IPS-NIHi7 (cell line): ENCODE data around the gene IQCF2.
"Not testable (repeated sequence)": the region's sequence is repeated elsewhere in the genome, so short reads cannot be mapped to it uniquely, and the experiment has no call there.

Experiments
- DNase-seq: peaks from one replicate; pipeline ENCODE4 v3.0.0; 2012; ENCODE audit warnings: mixed read lengths; ENCODE audit errors: extremely low spot score

IQCF2 gene

DNA sequence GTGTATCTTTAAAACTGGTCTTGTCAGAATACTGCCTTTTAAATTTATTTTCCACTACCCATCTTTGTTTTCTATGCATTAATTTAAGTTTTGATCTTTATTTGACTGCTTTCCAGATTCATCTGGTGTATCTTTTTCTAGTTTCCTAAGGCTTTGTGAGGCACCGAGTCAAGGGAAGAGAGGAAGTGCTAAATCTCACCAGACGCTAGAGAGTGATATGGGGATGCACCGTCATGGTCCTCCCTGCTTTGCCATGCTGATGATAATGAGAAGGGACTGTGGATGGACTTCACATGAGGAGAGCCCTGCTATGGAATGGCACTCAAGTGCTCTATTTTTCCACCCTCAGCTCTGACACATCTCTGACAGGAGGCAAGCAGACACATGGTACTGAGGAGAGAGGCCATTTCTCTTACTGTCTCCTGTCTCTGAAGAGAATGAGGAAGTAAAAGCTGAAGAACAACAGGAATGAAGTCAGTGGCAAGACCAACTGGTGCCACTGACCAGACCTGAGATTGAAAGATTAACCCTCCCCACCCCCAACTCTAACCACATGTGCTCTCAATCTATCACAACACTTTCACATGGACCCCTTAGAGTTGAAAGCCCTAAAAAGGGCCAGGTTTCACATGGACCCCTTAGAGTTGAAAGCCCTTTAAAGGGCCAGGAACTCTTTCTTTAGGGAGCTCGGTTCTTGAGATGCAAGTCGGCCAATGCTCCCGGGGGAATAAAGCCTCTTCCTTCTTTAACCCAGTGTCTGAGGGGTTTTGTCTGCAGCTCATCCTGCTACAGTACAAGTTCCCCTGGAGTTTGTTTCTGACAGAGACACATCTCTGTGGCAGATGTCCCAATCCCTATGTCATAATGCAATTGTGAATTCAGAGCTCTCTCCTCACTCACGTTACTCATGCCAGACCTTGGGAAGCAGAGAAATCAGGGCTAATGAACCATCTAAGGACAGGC is at the start of gene IQCF2:
Gene IQCF2, plus strand, starts transcription at position 913 of the 963 bp plus-strand sequence. CDS start 52 bp downstream, outside the sequence.
- DNase-seq: no peak

DNA sequence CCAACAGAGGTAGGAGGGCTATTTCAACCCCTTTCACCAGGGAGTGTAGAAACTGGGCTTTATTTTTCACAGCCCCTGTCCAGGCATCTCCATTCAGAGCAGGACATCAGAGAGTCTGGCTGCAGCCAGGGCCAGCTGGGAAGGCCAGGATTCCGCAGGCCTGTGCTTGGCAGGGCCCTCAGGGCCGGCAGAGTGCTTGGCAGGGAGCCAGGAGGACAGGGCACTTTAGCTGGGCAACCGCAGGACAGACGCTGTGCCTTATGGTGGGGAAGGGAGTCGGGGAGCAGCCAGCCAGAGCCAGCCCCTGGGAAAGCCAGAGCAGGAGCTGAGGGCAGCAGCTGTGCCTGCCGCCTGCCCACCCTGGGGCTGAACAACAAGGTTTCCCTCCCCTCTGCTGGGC is 47.9 kb upstream of the IQCF2 start:
- DNase-seq: no peak

DNA sequence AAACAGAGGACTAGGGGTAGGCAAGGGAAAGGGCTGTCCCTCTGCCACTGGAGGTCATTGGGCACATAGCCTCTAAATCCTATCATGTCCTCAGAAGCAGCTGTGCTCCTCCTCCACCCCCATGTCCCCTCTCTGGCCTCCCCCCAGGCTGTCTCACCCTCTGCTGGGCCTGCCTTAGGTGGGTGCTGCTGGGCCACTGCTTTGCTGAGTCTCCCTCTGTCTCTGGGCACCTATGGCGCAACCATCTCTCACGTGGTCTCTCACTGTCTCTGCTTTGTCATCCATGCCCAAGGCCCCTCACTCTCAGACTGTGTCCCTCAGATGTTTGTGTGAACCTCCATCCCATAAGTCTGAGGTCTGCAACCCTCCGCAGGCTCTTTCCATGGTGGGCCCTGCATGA is 47.4 kb upstream of the IQCF2 start:
- DNase-seq: no peak

DNA sequence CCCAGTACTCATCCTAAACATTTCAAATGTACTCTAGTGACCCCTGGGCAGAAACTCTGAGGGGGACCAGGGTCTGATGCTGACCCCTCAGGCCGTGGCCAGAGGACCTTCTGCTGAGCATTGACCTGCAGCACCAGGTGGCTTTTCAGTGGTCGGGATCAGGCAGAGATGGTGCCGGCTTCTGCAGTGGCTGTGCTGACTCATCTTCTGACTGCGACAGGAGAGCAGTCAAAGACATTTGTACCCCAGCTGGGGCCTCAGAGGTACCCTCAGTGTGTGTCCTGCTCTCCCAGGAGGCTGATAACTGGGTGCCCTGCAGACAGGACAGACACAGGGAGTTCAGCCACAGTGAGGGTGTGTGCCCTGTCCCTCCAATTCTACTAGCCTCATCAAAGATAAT is 45.8 kb upstream of the IQCF2 start:
- DNase-seq: no peak

DNA sequence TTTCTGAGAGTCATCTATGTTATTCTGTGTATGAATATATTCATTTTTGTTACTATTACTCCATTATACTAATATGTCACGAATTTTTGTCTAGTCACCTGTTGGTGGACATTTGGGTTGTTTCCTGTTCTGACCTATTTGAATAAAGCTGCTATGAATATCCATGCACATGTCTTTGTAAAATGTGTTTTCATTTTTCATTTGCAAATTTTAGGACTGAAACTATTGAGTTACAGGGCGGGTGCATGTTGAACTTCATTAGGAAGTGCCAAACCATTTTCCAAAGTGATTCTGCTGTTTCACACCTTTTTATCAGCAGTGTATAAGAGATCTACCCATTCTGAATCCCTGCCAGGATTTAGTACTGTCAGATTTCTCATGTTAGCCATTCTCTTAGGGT is 44.7 kb upstream of the IQCF2 start:
- no peak for DNase-seq

DNA sequence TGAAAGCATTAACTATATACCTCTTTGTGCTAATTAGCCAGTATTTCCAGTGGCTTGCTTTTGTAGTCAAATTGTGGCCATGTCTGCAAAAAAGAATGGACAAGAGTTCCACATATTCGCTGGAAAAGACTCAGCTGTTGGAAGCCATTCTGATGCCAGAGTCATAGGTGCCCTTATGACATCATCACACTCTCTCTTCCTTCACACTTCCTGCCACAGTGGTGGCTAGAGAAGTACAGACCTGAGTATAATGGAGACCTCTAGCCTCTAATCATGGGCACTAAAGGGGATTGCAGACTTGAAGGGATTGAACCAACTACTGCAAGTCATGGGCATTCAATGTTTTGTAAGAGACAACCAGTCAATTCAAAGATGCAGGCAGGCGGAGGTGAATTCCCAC is 44.0 kb upstream of the IQCF2 start:
- no peak for DNase-seq

DNA sequence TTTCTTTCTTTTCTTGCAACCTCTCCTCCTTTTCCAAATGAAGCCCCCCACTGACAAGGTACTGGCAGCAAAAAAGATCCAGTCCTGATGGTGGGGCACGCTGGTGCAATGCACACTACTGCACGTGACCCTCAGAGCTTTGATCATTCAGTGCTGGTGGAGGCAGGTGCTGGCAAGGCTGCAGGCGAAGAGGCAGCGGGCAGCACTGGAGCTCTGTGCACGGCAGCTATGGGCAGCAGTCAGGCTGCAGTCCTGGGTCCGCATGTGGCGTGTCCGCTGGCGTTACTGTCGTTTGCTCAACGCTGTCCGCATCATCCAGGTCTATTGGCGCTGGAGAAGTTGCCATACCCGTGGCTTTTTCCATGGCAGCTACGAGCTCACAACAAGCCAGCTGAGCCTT is 42.3 kb upstream of the IQCF2 start:
- no peak for DNase-seq

DNA sequence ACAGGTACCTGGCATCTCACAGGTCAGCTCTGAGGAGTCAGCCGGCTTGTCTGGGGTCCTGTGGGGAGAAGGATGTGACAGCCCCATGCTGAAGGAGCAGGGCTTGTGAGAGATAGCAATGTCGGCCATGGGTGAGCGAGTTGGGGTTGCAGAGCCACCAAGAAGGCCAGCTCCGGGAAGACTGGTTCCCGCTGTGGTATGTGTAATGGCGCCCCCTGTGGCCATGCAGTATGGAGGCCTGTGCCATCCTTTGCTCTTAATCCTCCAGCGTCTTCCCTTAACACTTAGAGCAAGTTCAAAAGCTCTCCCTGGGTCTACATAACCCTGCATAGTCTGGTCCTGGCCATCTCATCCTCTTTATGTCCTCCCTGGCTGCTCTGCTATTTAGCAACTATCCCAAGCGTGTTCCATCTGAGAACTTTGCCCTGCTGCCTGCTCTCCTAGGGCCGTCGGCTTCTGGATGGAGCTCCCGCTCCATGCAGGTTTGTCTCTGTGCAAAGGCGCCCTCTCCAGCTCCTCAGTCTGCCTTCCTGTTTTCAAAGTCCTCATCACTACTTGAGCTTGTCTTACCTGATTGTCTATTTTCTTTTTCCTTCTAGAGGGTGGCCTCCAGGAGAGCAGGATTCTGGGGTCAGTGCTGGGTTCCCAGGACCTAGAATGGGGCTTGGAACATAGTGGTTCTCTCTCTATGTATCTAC is 41.6 kb upstream of the IQCF2 start:
- peak; percentile 92 for DNase-seq

DNA sequence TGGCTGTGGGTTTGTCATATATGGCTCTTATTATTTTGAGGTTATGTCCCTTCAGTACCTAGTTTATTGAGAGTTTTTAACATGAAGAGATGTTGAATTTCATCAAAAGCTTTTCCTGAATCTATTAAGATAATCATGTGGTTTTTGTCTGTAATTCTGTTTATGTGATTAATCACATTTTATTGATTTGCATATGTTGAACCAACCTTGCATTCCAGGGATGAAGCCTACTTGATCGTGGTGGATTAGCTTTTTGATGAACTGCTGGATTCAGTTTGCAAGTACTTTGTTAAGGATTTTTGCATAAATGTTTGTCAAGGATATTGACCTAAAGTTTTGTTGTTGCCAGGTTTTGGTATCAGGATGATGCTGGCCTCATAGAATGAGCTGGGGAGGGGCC is 33.1 kb upstream of the IQCF2 start:
- no peak for DNase-seq

DNA sequence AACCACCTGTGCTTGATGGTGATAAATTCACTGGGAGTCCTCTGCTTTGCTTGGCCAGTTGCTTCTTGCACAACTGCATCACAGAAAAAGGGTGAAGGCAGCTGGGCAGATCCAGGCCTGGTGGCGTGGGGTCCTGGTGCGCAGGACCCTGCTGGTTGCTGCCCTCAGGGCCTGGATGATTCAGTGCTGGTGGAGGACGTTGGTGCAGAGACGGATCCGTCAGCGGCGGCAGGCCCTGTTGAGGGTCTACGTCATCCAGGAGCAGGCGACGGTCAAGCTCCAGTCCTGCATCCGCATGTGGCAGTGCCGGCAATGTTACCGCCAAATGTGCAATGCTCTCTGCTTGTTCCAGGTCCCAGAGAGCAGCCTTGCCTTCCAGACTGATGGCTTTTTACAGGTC is 31.1 kb upstream of the IQCF2 start:
- no peak for DNase-seq

DNA sequence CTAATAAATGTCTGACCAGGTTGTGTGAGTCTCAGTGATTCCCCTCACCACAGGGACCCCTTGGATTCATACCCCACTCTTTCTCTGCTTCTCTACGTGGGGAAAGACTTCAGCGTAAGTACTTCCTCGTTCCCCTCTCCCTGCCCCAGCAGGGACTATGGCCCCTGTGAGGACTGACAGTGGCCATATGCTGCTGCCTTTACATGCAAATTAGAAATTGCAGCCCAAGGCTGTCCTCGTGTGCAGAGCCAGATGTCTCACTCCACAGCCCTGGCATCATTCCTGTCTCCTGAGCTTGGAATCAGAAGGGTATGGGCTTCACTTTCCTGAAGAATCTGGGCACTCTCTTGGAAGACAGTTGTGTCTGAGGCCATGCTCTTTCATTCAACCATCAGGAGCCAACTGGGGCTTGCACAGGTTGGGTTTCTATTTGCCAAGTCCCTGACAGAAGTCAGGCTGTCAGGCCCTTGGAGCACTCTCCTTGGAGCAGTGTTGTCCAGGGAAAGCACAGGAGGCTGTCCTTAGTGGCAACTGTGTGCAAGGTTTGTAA is 30.5 kb upstream of the IQCF2 start:
- DNase-seq: no peak

DNA sequence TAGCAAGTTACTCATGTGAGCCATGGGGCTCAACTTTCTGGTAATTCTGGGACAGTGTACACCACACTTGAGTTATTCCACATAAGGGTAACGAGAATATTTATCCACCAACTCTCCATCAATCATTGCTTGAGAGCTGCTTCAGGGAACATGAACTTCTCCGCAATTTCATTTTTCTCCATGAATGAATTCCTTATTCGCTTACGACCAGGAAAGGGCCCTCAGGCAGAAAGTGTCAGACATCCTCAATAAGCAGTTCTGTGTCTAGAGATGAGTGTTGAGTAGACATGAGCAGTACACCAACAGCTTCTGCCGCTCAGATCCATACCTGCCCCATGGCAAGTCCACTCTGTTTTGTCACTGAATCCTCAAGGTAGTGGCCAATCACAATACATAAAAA is 24.8 kb upstream of the IQCF2 start:
- DNase-seq: no peak

DNA sequence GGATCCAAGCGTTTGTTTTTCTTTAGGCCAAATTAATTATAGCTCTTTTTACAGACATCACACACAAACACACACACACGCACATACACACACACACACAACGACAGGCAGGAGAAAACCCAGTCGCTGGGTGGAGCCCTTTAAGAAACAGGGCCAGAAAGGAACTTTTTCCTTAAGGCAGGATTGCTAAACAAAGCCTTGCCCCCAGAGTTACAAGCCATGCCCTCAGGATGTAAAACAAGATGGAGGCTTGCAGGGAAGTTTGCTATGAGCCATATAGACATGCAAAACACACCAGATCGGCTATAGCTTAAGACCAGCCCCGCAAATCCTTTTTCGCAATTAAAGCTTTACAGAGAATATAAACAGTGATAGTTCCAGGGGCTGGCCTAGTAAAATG is 16.3 kb upstream of the IQCF2 start:
- DNase-seq: no peak

DNA sequence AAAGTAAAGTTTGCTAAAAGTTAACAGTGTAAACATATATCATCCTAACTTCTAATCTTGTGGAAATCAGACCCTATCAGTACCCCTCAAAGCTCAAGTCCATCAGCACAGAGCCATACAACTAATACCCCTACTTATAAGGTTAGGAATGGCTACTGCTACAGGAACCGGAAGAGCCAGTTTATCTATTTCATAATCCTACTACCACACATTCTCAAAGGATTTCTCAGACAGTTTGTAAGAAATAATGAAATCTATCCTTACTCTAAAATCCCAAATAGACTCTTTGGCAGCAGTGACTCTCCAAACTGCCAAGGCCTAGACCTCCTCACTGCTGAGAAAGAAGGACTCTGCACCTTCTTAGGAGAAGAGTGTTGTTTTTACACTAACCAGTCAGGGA is 6.0 kb upstream of the IQCF2 start:
- DNase-seq: not testable (repeated sequence)

DNA sequence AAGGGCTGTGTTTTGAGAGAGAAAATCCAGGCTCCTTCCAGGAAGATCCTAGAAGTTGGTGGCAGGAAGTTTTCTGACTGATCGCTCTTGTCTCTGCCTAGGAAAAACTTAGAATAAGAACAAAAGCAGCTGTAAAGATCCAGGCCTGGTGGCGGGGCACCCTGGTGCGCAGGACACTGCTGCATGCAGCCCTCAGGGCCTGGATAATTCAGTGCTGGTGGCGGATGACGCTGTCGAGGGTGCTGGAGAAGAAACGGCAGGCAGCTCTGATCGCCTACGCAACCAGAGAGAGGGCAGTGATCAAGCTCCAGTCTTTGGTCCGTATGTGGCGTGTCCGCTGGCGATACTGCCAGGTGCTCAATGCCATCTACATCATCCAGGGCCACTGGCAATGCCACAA is 1.5 kb downstream of the IQCF2 start:
- no peak for DNase-seq

DNA sequence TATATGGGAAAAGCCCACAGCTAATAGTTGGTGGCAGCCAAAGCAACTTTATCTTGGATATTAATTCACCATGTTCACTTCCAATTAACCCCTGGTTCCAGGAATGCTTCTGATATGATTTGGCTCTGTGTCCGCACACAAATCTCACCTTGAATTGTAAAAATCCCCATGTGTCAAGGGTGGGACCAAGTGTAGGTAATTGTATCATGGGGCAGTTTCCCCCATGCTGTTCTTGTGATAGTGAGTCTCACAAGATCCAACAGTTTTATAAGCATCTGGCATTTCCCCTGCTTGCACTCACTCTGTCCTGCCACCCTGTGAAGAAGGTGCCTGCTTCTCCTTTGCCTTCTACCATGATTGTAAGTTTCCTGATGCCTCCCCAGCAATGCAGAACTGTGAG is 7.5 kb downstream of the IQCF2 start:
- not testable (repeated sequence) for DNase-seq

DNA sequence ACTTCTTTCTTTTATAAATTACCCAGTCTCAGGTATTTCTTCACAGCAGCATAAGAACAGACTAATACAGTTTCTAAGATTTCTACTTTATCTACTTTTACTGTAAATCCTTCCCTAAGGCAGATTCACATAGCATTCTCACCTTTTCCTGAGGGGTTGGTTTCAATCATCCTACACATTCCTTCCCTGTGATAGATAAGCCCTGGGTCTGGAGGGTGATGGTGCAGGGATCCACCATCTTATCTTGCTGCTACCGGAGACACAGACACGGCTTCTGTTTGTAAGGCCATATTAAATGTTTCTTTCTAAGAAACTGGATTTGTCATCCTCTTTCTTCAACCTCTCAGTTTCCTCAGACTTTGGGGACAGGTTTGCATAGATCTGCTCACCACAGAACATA is 7.9 kb downstream of the IQCF2 start:
- no peak for DNase-seq

DNA sequence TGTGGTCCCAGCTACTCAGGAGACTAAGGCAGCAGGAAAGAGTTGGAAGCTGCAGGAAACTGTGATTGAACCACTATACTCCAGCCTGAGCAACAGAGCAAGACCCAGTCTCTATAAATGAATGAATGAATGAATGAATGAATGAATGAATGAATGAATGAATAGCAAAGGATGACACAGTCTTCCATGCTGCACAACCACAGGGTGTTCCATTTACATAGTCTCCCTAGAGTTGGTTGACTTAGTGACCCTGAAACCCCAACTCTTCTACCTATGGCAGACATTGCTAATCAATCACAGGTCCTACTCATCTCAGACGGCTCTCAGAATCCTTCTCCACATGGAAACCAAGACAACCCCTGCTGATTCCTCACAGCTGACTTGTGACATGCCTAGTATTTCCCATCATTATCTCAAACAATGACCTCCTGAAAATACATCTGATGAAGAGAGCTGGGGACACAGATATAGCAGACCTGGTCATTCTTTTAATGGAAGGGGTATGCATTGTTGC is 11.9 kb downstream of the IQCF2 start:
- no peak for DNase-seq

DNA sequence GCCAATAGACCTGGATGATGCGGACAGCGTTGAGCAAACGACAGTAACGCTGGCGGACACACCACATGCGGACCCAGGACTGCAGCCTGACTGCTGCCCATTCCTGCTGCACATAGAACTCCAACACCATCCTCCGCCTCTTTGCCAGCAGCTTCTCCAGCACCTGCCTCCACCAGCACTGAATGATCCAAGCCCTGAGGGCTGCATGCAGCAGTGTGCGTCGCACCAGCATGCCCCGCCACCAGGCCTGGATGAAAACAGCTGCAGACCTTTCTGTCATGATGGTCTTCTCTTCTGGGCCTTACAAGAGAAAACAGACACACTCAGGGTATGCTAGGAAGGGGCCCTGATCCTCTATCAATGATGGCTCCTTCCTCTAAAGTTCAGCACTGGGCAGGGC is 12.5 kb downstream of the IQCF2 start:
- DNase-seq: no peak

DNA sequence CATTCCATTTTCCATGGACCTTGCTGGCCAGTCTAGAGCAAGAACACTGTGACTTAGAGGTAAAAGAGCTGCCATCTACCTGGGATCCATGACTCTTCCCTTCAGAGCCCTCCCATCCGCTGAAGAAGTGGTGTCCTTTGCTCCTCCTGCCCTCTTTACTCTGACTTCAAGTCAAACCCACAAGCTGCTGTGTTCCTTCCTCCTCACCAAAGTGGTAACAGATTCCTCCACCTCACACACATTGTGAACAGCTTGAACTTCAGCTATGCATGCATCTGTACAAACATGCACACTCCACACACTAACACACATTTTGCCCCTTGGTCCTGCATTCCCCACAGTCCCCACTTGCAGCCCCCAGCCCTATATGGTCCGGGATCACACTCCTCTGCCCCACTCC is 13.0 kb downstream of the IQCF2 start:
- DNase-seq: no peak

DNA sequence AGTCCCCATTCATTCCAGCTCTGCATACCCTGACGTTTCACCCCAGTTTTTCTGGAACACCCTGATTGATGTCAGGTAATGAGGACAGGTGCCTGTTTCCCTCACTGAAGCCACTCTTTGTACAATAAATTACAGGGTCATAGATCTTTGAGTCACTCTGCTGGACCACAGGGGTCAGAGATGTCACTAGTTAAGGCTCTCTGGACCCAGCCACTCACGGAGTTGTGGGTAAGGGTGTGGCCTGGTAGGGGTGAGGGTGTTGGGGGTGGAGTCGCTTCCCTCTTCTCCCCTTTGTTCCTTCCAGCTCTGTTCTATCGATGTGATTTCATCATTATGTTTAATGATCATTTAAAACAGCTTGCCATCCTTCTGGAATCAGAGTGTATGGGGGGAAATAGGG is 13.5 kb downstream of the IQCF2 start:
- DNase-seq: no peak

DNA sequence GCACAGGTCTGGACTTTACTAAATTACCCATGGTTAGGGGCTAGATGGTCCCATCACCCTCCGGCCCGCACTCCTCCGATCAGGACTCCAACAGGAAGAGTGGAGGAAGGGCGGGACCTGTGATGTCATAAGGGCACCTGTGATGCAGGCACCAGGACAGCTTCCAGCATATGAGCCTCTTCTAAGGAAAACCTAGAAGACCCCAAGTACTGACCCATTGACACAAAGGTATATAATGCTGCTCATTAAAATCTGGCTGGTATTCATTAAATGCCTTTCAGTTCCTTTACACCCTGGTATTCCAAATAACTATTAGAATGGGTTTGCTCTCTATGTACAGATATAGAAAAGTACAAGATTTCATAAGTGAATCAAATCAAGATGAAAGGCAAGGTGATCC is 14.1 kb downstream of the IQCF2 start, which contains the start of gene IQCF5:
Gene IQCF5, minus strand, starts transcription at position 101 of the 400 bp plus-strand sequence. Its CDS starts 70 bp downstream, at position 31.
- DNase-seq: no peak
